GM19193 (cell line): ENCODE data around the gene GRK1.

Source experiments
- POLR2A ChIP-seq: IDR thresholded peaks from 4 replicates; pipeline ENCODE4 v1.6.1; 2011; ENCODE audit not compliant: insufficient read depth, insufficient read length; ENCODE audit errors: extremely low read depth

Gene GRK1

DNA sequence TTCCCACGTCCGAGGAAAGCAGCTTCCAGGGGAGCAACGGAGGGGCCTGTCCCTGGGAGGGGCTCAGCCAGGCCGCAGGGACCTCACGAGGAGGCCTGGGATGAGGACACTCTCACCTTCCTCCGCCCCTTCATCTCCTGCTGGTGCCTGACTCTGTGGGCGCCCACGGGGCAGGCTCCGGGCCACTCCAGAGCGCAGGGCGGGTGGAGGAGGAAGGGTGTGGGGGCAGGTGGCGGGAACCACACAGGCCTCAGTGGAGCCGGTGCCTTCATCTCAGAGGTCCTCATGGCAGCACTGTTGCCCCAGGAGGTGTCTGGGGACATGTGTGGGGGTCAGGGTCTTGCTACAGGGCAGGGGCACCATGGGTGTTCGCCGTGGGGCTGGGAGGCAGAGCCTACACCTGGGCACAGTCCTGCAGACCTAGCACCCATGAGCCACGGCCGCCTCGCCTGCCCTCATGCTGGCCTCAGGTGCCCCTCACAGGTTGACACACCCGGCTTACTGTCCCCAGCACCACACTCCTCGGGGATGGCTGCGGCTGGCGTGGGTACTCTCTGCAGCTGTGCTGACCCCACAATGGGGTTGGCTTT is 81.9 kb downstream of the GRK1 start:
- TF ChIP-seq POLR2A, result no peak

DNA sequence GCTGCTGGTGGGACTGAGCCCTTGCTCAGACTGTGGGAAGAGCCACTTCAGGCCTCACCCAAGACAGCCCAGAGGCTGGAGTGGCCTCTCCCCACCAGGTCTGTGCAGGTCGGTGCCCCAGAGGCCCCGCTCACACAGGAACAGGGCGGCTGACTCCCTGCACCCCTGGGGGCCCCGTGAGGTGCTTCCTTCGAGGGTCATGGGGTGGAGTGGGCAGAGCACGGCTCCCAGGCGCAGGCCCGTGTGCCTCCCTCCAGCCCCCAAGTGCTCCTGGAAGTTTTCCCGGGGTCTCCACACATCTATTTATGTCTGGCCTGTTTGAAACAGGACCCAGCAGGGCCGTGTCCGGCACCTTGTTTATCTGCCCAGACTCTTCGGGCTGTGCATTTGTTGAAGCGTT is 82.5 kb downstream of the GRK1 start:
- TF ChIP-seq POLR2A, result no peak

DNA sequence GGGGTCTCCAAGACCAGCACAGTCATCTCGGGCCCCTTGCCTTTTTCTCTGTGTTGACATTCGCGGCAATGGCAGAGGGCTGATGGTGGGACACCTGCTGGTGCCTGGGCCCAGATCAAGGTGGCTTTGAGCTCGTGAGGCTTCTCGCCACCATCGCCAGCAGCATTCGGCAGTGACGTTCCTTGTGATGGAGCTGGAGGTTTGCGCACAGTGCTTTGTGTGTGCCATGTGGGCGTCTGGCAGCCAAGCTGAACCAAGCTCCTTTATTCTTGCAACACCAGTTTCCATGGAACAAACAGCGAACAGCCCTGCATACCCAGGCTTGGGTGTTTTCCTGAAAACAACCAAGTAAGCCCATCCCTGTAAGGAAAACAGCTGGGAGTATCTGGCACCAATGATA is 82.9 kb downstream of the GRK1 start:
- no peak for TF ChIP-seq POLR2A

DNA sequence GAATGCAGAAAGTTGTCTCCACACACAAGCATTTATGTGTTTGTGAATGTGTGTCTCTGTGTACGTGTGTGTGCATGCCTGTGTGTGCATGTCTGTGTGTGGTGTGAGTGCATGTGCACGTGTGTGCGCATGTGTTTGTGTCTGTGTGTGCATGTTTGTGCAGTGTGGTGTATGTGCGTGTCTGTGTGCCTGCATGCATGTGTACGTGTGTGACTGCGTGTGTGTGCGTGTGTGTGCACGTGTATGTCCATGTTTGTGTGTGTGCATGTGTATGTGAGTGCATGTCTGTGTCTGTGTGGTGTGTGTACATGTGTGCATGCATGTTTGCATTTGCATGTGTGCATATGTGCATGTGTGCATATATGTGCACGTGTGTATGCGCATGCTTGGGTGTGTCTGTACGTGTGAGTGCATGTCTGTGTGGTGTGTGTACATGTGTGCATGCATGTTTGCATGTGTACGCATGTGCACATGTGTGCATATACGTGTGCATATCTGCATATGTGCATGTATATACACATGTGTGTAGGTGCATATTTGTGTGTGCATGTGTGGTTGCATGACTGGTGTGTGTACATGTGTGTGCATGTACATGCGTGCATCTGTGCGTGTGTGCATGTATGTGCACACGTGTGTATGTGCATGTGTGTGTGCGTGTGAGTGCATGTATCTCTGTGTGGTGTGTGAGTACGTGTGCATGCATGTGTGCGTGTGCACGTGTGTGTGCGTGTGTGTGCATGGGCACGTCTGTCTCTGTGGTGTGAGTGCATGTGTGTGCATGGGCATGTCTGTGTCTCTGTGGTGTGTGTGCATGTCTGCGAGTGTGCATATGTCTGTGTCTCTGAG is 83.8 kb downstream of the GRK1 start:
- TF ChIP-seq POLR2A, result no peak

DNA sequence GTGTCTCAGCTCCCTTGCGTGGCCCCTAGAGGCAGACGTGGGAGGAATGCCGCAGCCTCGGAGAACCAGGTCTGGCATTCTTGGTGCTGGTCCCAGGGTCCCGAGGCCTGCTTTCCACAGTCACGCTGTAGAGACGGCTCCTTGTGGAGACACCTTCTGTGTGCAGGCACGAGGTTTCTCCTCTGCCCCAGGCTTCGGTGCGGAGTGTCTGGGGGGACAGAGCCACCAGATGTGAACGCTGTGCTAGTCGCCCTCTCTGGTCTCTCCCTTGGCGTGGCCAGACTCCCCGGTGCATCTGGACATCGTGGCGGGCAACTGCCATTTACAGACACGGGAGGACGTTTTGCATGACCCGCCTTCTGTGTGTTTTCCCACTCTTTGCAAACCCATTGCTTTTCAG is 84.5 kb downstream of the GRK1 start:
- TF ChIP-seq POLR2A, result no peak

DNA sequence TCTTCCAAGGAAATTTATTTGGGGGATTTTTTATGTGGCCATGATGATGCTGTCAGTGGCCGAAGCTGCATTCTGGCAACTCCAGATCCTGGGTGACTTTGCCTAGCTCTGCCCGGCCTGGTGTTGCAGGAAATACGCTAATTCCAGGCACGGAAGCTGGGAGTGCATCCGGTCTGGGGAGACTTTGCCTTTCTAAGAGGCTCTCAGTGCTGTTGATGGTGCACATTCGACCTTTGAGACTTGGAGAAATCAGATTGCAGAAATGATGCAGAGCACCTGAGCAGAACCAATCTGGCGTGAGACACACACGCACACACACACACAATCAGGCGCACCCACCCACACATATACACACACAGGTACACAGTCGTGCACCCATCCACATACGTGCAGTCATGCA is 86.2 kb downstream of the GRK1 start:
- no peak for TF ChIP-seq POLR2A

DNA sequence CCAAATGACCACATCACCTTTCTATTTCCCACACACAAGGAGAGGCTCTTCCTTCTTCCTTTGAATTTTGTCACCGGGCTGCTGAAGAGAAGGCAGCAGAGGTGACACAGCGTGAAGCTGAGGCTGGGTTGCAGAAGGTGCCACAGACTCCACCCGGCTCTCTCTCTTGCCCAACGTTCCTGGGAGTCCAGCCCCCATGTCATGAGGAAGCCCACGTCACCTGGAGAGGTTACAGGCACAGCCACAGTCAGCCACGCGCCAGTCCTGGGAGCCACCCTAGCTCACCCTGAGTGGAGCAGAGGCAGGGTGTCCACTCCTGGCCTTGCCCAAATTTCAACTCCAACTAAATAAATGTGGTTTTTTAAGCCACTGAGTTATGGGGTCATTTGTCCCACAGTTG is 87.2 kb downstream of the GRK1 start:
- no peak for TF ChIP-seq POLR2A

DNA sequence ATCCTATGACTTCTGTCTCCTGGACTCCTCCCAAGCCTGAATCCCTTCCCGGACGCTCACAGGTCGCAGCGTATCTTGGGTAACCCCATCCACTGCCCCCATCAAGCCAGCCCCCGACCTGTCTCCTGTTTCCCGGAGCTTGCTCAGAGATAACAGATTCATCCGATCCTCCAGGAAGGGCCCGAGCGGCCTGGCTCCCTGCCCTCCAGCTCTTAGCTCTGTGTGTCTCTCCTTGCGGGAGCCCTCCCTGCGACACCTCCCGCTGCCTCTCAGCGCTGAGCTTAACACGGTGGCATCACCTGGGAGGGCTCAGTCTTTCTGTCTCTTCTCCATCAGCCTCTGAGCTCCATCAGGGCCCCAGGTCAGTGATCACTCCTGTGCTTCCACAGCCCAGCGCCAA is 87.7 kb downstream of the GRK1 start:
- no peak for TF ChIP-seq POLR2A

DNA sequence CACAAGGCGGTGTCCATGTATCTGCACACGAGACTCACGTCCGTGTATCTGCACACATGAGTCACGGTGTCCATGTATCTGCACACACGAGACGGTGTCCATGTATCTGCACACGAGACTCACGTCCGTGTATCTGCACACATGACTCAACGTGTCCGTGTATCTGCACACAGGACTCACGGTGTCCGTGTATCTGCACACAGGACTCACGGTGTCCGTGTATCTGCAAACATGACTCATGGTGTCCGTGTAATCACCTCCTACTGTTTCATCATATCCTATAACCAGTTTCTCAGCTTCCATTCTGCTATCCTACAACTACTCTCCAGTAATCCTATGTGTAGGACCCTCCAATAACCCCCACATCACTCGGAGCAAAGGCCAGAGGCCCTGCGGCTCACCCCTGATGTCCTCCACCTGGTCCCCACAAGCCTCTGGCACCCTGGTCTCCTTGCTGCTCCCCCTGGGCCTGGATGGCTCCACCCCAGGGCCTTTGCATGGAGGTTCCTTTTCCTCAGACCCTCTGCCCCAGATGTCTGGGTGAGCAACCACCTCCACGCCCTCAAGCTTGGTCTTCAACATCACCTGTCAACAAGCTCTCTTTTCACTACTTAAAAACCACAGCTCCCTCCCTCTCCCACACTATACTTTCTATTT is 89.5 kb downstream of the GRK1 start:
- TF ChIP-seq POLR2A, result no peak

DNA sequence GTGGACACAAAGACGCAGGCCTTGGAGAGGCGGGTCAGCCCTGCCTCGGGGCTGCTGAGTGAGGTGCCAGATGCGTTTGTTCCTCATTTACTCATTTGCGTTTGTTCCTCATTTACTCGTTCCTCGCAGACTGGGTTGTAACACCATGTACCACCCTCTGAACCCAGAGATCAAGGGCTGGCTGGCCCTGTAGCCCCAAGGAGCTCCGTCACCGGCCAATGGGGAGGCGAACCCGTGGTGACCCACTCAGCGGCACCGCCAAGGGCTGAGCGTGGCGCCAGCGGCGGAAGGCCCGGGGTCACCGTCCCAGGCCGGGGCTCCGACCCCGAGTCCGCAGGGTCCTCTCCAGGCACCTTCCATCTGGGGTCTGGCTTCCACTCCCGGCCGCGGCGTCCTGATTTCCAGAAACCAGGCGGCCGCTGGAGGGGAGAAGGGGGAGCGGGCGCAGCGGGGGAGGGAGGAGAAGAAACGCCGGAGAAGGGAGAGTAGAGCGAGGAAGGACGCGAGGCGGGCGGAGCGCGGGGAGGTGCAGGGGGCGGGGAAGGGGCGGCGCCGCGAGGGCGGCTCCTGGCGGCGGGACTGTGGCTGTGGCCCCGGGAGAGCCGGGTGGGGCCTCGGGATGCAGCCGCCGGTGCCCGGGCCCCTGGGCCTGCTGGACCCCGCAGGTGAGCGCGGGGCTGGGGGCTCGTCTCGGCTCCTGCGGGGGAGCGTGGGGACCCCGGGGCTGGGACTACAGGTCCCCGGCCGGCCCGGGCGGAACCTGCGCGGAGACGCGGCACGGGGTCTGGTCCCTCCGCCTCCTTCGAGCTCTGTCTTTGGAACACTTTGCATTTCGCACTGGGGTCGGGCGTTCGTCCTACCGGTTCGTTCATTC is 91.9 kb downstream of the GRK1 start, which contains the start of gene TMEM255B:
TMEM255B (plus strand) TSS at position 576 of the 874 bp plus-strand sequence; CDS start at position 620, 44 bp downstream.
- no peak for TF ChIP-seq POLR2A

DNA sequence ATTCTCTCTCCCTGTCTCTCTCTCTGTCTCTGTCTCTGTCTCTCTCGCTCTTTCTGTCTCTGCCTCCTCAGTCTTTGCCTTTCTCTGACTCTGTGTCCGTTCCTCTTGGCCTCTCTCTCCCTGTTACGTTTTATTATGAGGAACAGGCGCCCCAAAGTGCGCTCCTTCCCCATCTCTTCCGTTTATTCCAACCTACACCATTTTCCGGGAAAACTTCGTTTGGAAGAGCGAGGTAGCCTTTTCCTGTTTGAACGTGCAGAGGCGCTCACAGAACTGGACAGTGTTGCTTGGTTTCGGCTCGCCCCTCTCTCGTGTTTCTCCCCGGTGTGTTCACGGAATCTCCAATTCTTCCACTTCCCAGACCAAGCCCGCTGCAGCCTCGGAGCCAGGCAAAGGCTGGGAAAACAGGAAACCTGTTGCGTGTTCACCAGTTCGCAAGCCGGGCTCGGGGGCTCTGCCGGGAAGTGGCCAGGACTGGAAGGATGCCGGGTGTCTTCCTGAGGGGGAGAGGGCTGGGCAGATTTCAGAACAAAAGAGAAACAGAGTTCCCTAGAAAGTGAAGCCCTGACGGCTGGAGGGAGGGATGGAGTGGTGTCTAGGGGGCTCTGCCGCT is 92.6 kb downstream of the GRK1 start:
- no peak for TF ChIP-seq POLR2A

DNA sequence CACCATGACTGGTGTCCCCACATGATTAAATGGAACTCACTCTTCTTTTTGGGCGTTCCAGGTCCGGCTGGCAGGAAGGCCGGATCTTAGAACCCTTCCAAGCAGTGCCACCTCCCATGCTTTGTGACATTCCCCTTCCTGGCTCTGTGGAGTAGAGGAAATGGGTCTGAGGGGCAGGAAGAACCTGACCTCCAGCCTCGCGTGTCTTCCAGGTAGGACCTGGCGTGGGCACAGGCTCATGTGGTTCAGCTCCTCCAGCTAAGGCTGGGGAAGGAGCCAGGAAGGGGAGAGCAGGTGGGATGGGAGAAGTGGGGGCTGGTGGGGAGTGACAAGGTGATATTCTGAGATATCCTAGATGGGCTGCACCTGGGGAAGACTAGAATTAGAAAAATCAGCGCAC is 94.1 kb downstream of the GRK1 start:
- TF ChIP-seq POLR2A, result no peak

DNA sequence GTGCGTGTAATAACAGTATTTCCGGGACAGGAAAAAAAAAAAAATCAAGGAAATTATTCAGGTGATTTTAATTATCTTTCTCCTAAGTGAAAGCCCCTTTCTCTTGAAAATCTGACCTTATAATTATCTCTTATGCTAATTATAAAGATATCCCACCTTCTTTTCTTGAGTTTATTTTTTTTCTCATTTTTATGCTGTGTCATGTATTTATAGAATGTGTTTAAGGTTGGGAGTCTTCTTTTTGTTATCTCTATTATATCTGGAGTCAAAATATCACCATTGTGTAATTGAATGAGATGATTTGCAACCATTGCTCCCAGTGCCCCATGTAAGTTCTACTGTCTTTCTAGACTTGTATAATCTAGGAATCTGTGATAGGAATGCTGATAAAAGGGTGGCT is 95.1 kb downstream of the GRK1 start:
- no peak for TF ChIP-seq POLR2A

DNA sequence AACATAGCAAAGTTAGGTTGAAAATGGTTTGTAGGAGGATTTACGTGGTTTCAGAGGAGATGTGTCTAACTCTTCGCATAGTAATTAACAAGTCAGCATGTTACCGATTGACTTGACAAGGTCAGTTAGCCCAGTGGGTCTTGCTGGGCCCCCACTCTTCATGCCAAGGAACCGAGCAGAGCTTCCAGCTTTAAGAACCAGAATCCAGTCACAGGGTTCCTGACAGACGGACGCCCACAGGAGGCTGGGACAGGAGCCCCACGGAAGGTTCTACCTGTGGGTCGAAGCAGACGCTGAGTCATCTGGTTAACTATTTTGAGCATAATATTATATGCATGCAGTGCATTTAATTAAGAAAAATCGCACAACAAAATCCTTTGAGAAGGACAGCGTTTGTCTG is 95.5 kb downstream of the GRK1 start:
- no peak for TF ChIP-seq POLR2A
